H9 (cell line): ENCODE data around the gene MTA2. TPM values are rescaled to one million over a fixed set of nuclear protein-coding genes. Genes with fewer than 3 reads are reported as not detected.

Experiments used
- DNase-seq: peaks from one replicate; pipeline ENCODE4 v3.0.0-alpha.2; 2017
- H2AFZ ChIP-seq: one replicate; pipeline ENCODE4 v1.6.1; 2013; ENCODE audit warnings: mild to moderate bottlenecking, low read length, control low read depth, moderate library complexity
- H2AK5ac ChIP-seq: 2 replicates; pipeline ENCODE4 v1.6.1; 2013; ENCODE audit warnings: low read length, control low read depth, mixed read lengths; ENCODE audit not compliant: insufficient read length
- H2BK120ac ChIP-seq: one replicate; pipeline ENCODE4 v1.6.1; 2013; ENCODE audit warnings: low read depth, mild to moderate bottlenecking, low read length, control low read depth, inconsistent platforms; ENCODE audit not compliant: poor library complexity, severe bottlenecking
- H2BK12ac ChIP-seq: 2 replicates; pipeline ENCODE4 v1.6.1; 2013; ENCODE audit warnings: low read length, control low read depth, mixed read lengths, low read depth; ENCODE audit not compliant: insufficient read length
- H2BK15ac ChIP-seq: 2 replicates; pipeline ENCODE4 v1.6.1; 2013; ENCODE audit warnings: low read depth, low read length, control low read depth
- H2BK20ac ChIP-seq: one replicate; pipeline ENCODE4 v1.6.1; 2013; ENCODE audit warnings: low read depth, mild to moderate bottlenecking, low read length, control low read depth, inconsistent platforms; ENCODE audit not compliant: poor library complexity, severe bottlenecking
- H2BK5ac ChIP-seq: 2 replicates; pipeline ENCODE4 v1.6.1; 2013; ENCODE audit warnings: low read length, control low read depth, mixed read lengths; ENCODE audit not compliant: insufficient read length
- H3K14ac ChIP-seq: 2 replicates; pipeline ENCODE4 v1.6.1; 2013; ENCODE audit warnings: low read length, control low read depth; ENCODE audit not compliant: insufficient read depth
- H3K18ac ChIP-seq: 2 replicates; pipeline ENCODE4 v1.6.1; 2013; ENCODE audit warnings: low read depth, mild to moderate bottlenecking, mixed read lengths, low read length, control low read depth; ENCODE audit not compliant: insufficient read length
- H3K23ac ChIP-seq: 2 replicates; pipeline ENCODE4 v1.6.1; 2013; ENCODE audit warnings: low read length, control low read depth, mixed read lengths, low read depth; ENCODE audit not compliant: insufficient read length
- H3K23me2 ChIP-seq: 2 replicates; pipeline ENCODE4 v1.6.1; 2013; ENCODE audit warnings: low read depth, mild to moderate bottlenecking, mixed read lengths, low read length, control low read depth; ENCODE audit not compliant: insufficient read length, poor library complexity, severe bottlenecking
- H3K27ac ChIP-seq: 2 replicates; pipeline ENCODE4 v1.5.1; 2013; ENCODE audit warnings: low read length, control low read depth, mixed read lengths, low read depth; ENCODE audit not compliant: insufficient read length
- H3K27me3 ChIP-seq: 2 replicates; pipeline ENCODE4 v1.6.1; 2013; ENCODE audit warnings: low read length, control low read depth, inconsistent platforms; ENCODE audit not compliant: insufficient read depth
- H3K4ac ChIP-seq: 2 replicates; pipeline ENCODE4 v1.6.1; 2013; ENCODE audit warnings: low read depth, mild to moderate bottlenecking, control low read depth, inconsistent platforms, low read length, moderate library complexity
- H3K4me1 ChIP-seq: 2 replicates; pipeline ENCODE4 v1.6.1; 2013; ENCODE audit warnings: low read length, control low read depth, inconsistent platforms; ENCODE audit not compliant: insufficient read depth
- H3K4me2 ChIP-seq: 2 replicates; pipeline ENCODE4 v1.6.1; 2013; ENCODE audit warnings: low read length, control low read depth, mixed read lengths; ENCODE audit not compliant: insufficient read length, insufficient read depth
- H3K56ac ChIP-seq: 2 replicates; pipeline ENCODE4 v1.6.1; 2013; ENCODE audit warnings: low read depth, mild to moderate bottlenecking, mixed read lengths, low read length, control low read depth; ENCODE audit not compliant: insufficient read length
- H3K79me1 ChIP-seq: 2 replicates; pipeline ENCODE4 v1.6.1; 2013; ENCODE audit warnings: low read depth, mild to moderate bottlenecking, moderate library complexity, low read length, control low read depth, inconsistent platforms; ENCODE audit not compliant: insufficient read depth, poor library complexity, severe bottlenecking
- H3K79me2 ChIP-seq: 2 replicates; pipeline ENCODE4 v1.6.1; 2013; ENCODE audit warnings: low read length, control low read depth, inconsistent platforms; ENCODE audit not compliant: insufficient read depth
- H3K9ac ChIP-seq: 2 replicates; pipeline ENCODE4 v1.6.1; 2013; ENCODE audit warnings: low read length, control low read depth, mixed read lengths; ENCODE audit not compliant: insufficient read length; ENCODE audit errors: extremely low read depth
- H3K9me3 ChIP-seq: one replicate; pipeline ENCODE4 v1.6.1; 2013; ENCODE audit warnings: low read depth, low read length, inconsistent platforms; ENCODE audit not compliant: control insufficient read depth
- H3T11ph ChIP-seq: one replicate; pipeline ENCODE4 v1.6.1; 2013; ENCODE audit warnings: mild to moderate bottlenecking, low read length, control low read depth, inconsistent platforms
- H4K20me1 ChIP-seq: one replicate; pipeline ENCODE4 v1.6.1; 2013; ENCODE audit not compliant: control insufficient read depth, insufficient read length, insufficient read depth
- H4K5ac ChIP-seq: 2 replicates; pipeline ENCODE4 v1.6.1; 2013; ENCODE audit warnings: low read depth, mild to moderate bottlenecking, mixed read lengths, low read length, control low read depth; ENCODE audit not compliant: insufficient read length
- H4K8ac ChIP-seq: replicated peaks from 2 replicates; pipeline ENCODE4 v1.6.1; 2013; ENCODE audit warnings: low read length, control low read depth, mixed read lengths, low read depth; ENCODE audit not compliant: insufficient read length
- H4K91ac ChIP-seq: 2 replicates; pipeline ENCODE4 v1.6.1; 2013; ENCODE audit warnings: low read depth, mild to moderate bottlenecking, moderate library complexity, mixed read lengths, low read length, control low read depth; ENCODE audit not compliant: insufficient read length
- H3K27ac Mint-ChIP-seq, 3 experiments: 2 replicates in 2 of 3; 3 replicates in 1 of 3; pipeline ENCODE4 v1.8.0; 2020 to 2021; ENCODE audit warnings: mixed read lengths in 3 of 3, mild to moderate bottlenecking in 1 of 3, moderate library complexity in 1 of 3
- H3K27me3 Mint-ChIP-seq: 2 replicates; pipeline ENCODE4 v1.8.0; 2021; ENCODE audit warnings: low read depth, mild to moderate bottlenecking, moderate library complexity, mixed read lengths
- H3K36me3 Mint-ChIP-seq, 3 experiments: 2 replicates in 2 of 3; 3 replicates in 1 of 3; pipeline ENCODE4 v1.8.0; 2020 to 2021; ENCODE audit warnings: low read depth in 3 of 3, mixed read lengths in 3 of 3; ENCODE audit not compliant: insufficient read depth in 1 of 3
- H3K4me1 Mint-ChIP-seq, 2 experiments: 2 replicates each; pipeline ENCODE4 v1.8.0; 2020; ENCODE audit warnings: mixed read lengths in 2 of 2
- H3K4me3 Mint-ChIP-seq, 2 experiments: 2 replicates in 1 of 2; 3 replicates in 1 of 2; pipeline ENCODE4 v1.8.0; 2020 to 2021; ENCODE audit warnings: mild to moderate bottlenecking in 2 of 2, mixed read lengths in 2 of 2, moderate library complexity in 1 of 2
- H3K9me3 Mint-ChIP-seq, 2 experiments: 2 replicates in 1 of 2; 3 replicates in 1 of 2; pipeline ENCODE4 v1.8.0; 2020; ENCODE audit warnings: mild to moderate bottlenecking in 2 of 2, mixed read lengths in 2 of 2, moderate library complexity in 1 of 2
- WGBS: extraction: QIAGEN DNeasy Blood & Tissue Kit; methylation state at CpG from one replicate; pipeline ENCODE4 v1.1.7; 2013; ENCODE audit warnings: missing lambda C conversion rate, low lambda C conversion rate, mixed read lengths; ENCODE audit not compliant: insufficient read length; ENCODE audit errors: extremely low coverage; 5-methylcytosine and 5-hydroxymethylcytosine counted together
- total RNA-seq: library from RNA; stranded (reverse); gene quantifications from 2 replicates; pipeline ENCODE4 v1.2.1, GENCODE V29; 2021
- TF ChIP-seq, protein P1 (sequence below): fragments of 200-600 bp; sonication (generic); conservative IDR thresholded peaks from 3 replicates; pipeline ENCODE4 v1.8.0; 2021; ENCODE audit warnings: antibody characterized with exemption, mild to moderate bottlenecking

Gene MTA2
- total RNA-seq, 1 experiment from 2014 or later, result 143 TPM

DNA sequence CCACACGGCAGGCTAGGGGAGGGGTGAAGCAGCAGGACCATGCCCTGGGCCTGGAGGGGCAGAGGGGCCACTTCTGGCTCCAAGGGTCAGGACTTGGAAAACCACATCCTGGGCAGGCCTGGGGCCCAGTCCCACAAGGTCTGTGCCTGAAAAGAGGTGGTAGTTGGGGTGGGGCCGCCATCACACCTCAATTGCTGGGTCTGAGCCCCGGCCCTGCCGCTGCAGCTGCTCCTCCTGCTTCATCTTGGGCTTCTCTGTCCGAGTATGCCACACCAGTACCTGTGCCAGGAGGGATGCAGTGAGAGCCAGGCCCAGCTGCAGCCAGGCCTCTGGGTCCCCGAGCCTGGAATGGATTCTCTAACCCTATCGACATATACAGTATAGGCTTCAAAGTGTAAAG is 13.9 kb upstream of the MTA2 start:
- Histone ChIP-seq H3K9me3 (no peaks in the 10 kb centered on the region), H2BK15ac (no peak overlapping the region), H3K27me3 (no peaks in the 10 kb centered on the region), H3K27ac (no peak overlapping the region), H3K23me2 (peaks cover 13% of the 10 kb centered on the region), H3K4ac (no peak overlapping the region), H3K79me1 (no peaks in the 10 kb centered on the region), H4K91ac (no peak overlapping the region), H2BK5ac (no peak overlapping the region), H3K79me2 (no peaks in the 10 kb centered on the region), H3K9ac (no peak overlapping the region), H3K56ac (peak overlapping the region; percentile 89), H2BK120ac (no peak overlapping the region), H4K5ac (no peak overlapping the region), H2BK12ac (no peak overlapping the region), H3K18ac (no peak overlapping the region), H2AK5ac (no peak overlapping the region), H2AFZ (no peak overlapping the region), H4K8ac (no peak overlapping the region), H3K23ac (no peak overlapping the region), H3K4me2 (no peak overlapping the region), H3T11ph (no peak overlapping the region), H3K14ac (no peak overlapping the region), H4K20me1 (no peaks in the 10 kb centered on the region), H2BK20ac (no peak overlapping the region), H3K4me1 (no peaks in the 10 kb centered on the region; the same call in 1 of the 2 replicates)
- TF ChIP-seq, protein P1, sequence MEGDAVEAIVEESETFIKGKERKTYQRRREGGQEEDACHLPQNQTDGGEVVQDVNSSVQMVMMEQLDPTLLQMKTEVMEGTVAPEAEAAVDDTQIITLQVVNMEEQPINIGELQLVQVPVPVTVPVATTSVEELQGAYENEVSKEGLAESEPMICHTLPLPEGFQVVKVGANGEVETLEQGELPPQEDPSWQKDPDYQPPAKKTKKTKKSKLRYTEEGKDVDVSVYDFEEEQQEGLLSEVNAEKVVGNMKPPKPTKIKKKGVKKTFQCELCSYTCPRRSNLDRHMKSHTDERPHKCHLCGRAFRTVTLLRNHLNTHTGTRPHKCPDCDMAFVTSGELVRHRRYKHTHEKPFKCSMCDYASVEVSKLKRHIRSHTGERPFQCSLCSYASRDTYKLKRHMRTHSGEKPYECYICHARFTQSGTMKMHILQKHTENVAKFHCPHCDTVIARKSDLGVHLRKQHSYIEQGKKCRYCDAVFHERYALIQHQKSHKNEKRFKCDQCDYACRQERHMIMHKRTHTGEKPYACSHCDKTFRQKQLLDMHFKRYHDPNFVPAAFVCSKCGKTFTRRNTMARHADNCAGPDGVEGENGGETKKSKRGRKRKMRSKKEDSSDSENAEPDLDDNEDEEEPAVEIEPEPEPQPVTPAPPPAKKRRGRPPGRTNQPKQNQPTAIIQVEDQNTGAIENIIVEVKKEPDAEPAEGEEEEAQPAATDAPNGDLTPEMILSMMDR, result no peak
- no peak overlapping the region for H3K27ac Mint-ChIP-seq
- WGBS, result no CpG with 5 or more reads among the region's 7 CpGs
- H3K27me3 Mint-ChIP-seq, result peaks cover 2% of the 10 kb centered on the region
- H3K9me3 Mint-ChIP-seq, result no peaks in the 10 kb centered on the region
- H3K4me3 Mint-ChIP-seq, result no peak overlapping the region
- H3K4me1 Mint-ChIP-seq, result peaks cover 20 to 32% of the 10 kb centered on the region in 2 experiments
- peaks cover 2 to 20% (median 19%) of the 10 kb centered on the region in 3 experiments; a peak in 6 of 7 replicates for H3K36me3 Mint-ChIP-seq
- DNase-seq, result no peak
